DOHH2 (cell line): ENCODE measurements around the gene IPCEF1.

ENCODE experiments used
- H3F3A ChIP-seq: fragments of 200-600 bp; sonication (generic), shearing (Covaris generic); 2 replicates; pipeline ENCODE4 v1.6.0; 2016; ENCODE audit warnings: antibody characterized with exemption, mild to moderate bottlenecking; ENCODE audit not compliant: control insufficient read depth, insufficient read depth
- H3K27ac ChIP-seq: fragments of 200-600 bp; sonication (generic); 2 replicates; pipeline ENCODE4 v1.5.1; 2014; ENCODE audit warnings: low read depth, mild to moderate bottlenecking, low read length, moderate library complexity
- H3K27me3 ChIP-seq: fragments of 200-600 bp; sonication (generic); 2 replicates; pipeline ENCODE4 v1.6.1; 2014; ENCODE audit warnings: mild to moderate bottlenecking, low read length, mixed read lengths; ENCODE audit not compliant: control insufficient read depth
- H3K36me3 ChIP-seq: fragments of 200-600 bp; sonication (generic); 2 replicates; pipeline ENCODE4 v1.6.1; 2014; ENCODE audit warnings: mild to moderate bottlenecking, low read length, moderate library complexity, mixed read lengths; ENCODE audit not compliant: control insufficient read depth
- H3K4me1 ChIP-seq: fragments of 200-600 bp; sonication (generic); 2 replicates; pipeline ENCODE4 v1.6.1; 2014; ENCODE audit warnings: mild to moderate bottlenecking, low read length, mixed read lengths; ENCODE audit not compliant: control insufficient read depth
- H3K4me2 ChIP-seq: fragments of 200-600 bp; sonication (generic); 2 replicates; pipeline ENCODE4 v1.6.0; 2014; ENCODE audit warnings: mild to moderate bottlenecking, low read length, moderate library complexity
- H3K4me3 ChIP-seq: fragments of 200-600 bp; sonication (generic); 2 replicates; pipeline ENCODE4 v1.5.1; 2014; ENCODE audit warnings: mild to moderate bottlenecking, low read length, mixed read lengths
- H3K79me2 ChIP-seq: fragments of 200-600 bp; sonication (generic); 2 replicates; pipeline ENCODE4 v1.6.1; 2014; ENCODE audit warnings: mild to moderate bottlenecking, low read length, mixed read lengths; ENCODE audit not compliant: control insufficient read depth
- H3K9me2 ChIP-seq: fragments of 200-600 bp; sonication (generic); replicated peaks from 2 replicates; pipeline ENCODE4 v1.6.1; 2014; ENCODE audit warnings: mild to moderate bottlenecking, low read length, mixed read lengths; ENCODE audit not compliant: control insufficient read depth
- H3K9me3 ChIP-seq: fragments of 200-600 bp; sonication (generic); 2 replicates; pipeline ENCODE4 v1.6.1; 2014; ENCODE audit warnings: antibody characterized with exemption, low read length, mixed read lengths; ENCODE audit not compliant: control insufficient read depth, insufficient read depth
- H4K20me1 ChIP-seq: fragments of 200-600 bp; sonication (generic); 2 replicates; pipeline ENCODE4 v1.6.0; 2014; ENCODE audit warnings: low read depth, mild to moderate bottlenecking, antibody characterized with exemption, low read length, moderate library complexity; ENCODE audit not compliant: control insufficient read depth, insufficient read depth
- EZH2phosphoT487 ChIP-seq: fragments of 200-600 bp; sonication (generic); IDR thresholded peaks from 2 replicates; pipeline ENCODE4 v1.6.1; 2017; ENCODE audit warnings: borderline replicate concordance, mild to moderate bottlenecking, antibody characterized with exemption, low read length, moderate library complexity, mixed read lengths
- TF ChIP-seq, protein P1 (sequence below): fragments of 200-600 bp; sonication (generic); IDR thresholded peaks from one replicate; pipeline ENCODE4 v1.5.1; 2014; ENCODE audit warnings: antibody characterized with exemption, mild to moderate bottlenecking, low read depth, low read length; ENCODE audit not compliant: poor library complexity, severe bottlenecking

IPCEF1 gene

DNA sequence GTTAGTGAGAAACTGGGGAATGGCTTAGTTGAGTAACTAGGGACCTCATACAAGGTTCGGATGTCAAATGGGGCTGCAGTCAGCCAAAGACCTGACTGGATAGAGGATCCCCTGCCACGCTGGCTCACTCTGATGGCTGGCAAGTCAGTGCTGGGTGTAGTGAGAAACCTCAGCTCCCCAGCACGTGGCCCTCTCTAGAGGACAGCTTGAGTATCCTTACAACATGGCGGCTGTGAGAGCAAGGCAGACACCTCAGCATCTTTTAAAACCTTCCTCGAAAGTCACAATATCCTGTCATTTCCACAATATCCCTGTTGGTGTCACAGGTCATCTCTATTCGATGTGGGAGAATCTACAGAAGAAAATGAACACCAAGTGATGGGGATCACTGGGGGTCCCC is 26.7 kb upstream of the IPCEF1 start:
- Histone ChIP-seq H3K36me3 (no peaks in the 10 kb centered on the region), H3F3A (no peaks in the 10 kb centered on the region), H3K4me3 (no peak overlapping the region), H3K9me3 (no peaks in the 10 kb centered on the region), H3K79me2 (no peaks in the 10 kb centered on the region), H4K20me1 (no peaks in the 10 kb centered on the region), H3K27ac (no peak overlapping the region), H3K4me1 (no peaks in the 10 kb centered on the region), H3K4me2 (no peak overlapping the region), H3K9me2 (no peaks in the 10 kb centered on the region), H3K27me3 (no peaks in the 10 kb centered on the region)
- TF ChIP-seq, protein P1, sequence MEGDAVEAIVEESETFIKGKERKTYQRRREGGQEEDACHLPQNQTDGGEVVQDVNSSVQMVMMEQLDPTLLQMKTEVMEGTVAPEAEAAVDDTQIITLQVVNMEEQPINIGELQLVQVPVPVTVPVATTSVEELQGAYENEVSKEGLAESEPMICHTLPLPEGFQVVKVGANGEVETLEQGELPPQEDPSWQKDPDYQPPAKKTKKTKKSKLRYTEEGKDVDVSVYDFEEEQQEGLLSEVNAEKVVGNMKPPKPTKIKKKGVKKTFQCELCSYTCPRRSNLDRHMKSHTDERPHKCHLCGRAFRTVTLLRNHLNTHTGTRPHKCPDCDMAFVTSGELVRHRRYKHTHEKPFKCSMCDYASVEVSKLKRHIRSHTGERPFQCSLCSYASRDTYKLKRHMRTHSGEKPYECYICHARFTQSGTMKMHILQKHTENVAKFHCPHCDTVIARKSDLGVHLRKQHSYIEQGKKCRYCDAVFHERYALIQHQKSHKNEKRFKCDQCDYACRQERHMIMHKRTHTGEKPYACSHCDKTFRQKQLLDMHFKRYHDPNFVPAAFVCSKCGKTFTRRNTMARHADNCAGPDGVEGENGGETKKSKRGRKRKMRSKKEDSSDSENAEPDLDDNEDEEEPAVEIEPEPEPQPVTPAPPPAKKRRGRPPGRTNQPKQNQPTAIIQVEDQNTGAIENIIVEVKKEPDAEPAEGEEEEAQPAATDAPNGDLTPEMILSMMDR, result no peak
- no peak for TF ChIP-seq EZH2phosphoT487

DNA sequence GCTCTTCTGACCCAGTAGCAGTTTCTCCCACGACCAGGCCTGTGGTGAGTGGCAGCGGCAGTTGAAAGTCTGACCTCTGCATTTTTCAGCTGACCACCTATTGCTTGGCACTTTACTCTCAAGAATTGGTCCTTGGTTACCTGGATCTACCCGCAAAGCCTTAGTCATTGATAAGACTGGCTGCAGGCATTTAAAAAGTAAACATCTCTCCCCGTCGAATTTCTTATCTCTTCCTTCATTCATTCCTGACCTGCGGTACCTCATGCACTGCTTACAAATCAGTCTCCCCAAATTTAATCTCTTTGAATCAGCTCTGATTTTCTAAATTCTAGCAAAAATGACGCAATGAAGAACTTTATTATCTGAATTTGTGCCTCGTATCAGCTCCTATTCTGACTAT is 26.1 kb upstream of the IPCEF1 start:
- no peaks in the 10 kb centered on the region for H4K20me1 ChIP-seq
- no peak overlapping the region for H3K27ac ChIP-seq
- no peaks in the 10 kb centered on the region for H3K79me2 ChIP-seq
- H3K9me2 ChIP-seq, result no peaks in the 10 kb centered on the region
- TF ChIP-seq, protein P1, result no peak
- TF ChIP-seq EZH2phosphoT487, result no peak
- H3K9me3 ChIP-seq, result no peaks in the 10 kb centered on the region
- H3K36me3 ChIP-seq, result no peaks in the 10 kb centered on the region
- no peaks in the 10 kb centered on the region for H3F3A ChIP-seq
- H3K27me3 ChIP-seq, result no peaks in the 10 kb centered on the region
- H3K4me2 ChIP-seq, result no peak overlapping the region
- H3K4me3 ChIP-seq, result no peak overlapping the region
- H3K4me1 ChIP-seq, result no peaks in the 10 kb centered on the region

DNA sequence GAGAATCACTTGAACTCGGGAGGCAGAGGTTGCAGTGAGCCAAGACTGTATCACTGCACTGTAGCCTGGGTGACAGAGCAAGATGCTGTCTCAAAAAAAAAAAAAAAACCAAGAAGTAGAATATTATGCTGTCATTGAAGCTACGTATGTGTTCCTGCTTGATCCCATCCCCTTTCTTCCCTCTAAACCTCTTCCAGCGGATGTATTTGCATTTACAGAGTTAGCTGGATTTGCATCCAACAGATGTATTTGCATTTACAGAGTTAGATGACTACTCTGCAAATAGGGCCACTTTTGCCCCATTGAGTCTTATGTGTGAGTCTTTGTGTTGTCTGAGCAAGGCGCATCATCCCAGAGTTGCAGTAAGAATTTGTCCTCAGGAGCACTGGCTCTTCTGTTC is 24.9 kb upstream of the IPCEF1 start:
- H3F3A ChIP-seq, result no peaks in the 10 kb centered on the region
- H3K27ac ChIP-seq, result no peak overlapping the region
- H3K4me2 ChIP-seq, result no peak overlapping the region
- H3K79me2 ChIP-seq, result no peaks in the 10 kb centered on the region
- no peaks in the 10 kb centered on the region for H3K4me1 ChIP-seq
- no peaks in the 10 kb centered on the region for H3K36me3 ChIP-seq
- TF ChIP-seq, protein P1, result no peak
- TF ChIP-seq EZH2phosphoT487, result no peak
- no peak overlapping the region for H3K4me3 ChIP-seq
- H3K9me2 ChIP-seq, result no peaks in the 10 kb centered on the region
- H3K27me3 ChIP-seq, result no peaks in the 10 kb centered on the region
- H4K20me1 ChIP-seq, result no peaks in the 10 kb centered on the region
- H3K9me3 ChIP-seq, result no peaks in the 10 kb centered on the region

DNA sequence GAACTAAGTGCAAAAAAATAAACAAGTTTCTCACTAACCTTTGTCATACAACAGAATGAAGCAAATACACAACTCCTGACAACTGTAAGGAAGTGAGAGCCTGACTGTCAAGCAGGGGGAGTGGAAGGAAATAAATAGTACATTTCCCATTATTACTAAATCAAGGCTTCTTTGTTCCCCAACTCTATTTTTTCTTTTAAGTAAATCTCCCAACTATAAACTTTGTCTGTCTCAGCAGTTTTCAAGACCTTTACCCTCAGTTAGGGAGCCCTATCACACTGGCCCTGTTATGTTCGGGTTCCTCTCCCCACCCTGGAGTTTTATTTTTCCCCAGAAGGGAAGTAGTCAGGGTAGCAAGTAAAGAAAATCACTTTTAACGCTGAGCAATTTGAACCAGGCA is 24.1 kb upstream of the IPCEF1 start:
- Histone ChIP-seq H3K4me3 (no peak overlapping the region), H3K4me1 (no peaks in the 10 kb centered on the region), H3K36me3 (no peaks in the 10 kb centered on the region), H3K9me2 (no peaks in the 10 kb centered on the region), H3K27ac (no peak overlapping the region), H3K79me2 (no peaks in the 10 kb centered on the region), H3F3A (no peaks in the 10 kb centered on the region), H3K9me3 (no peaks in the 10 kb centered on the region), H3K27me3 (no peaks in the 10 kb centered on the region), H3K4me2 (no peak overlapping the region), H4K20me1 (no peaks in the 10 kb centered on the region)
- TF ChIP-seq, protein P1, result no peak
- no peak for TF ChIP-seq EZH2phosphoT487
